Coronary artery (tissue), 2 donors: ENCODE measurements around the gene PIBF1.
"Not testable (repeated sequence)": the region's sequence is repeated elsewhere in the genome, so short reads cannot be mapped to it uniquely, and the experiment has no call there.

Source experiments
- DNase-seq: peaks from one replicate; pipeline ENCODE4 v3.0.0-alpha.2; 2017; ENCODE audit warnings: low spot score
- H3K27ac ChIP-seq, 2 donors: fragments of 200-600 bp; sonication (generic); one replicate each; pipeline ENCODE4 v1.5.1; 2016 to 2019
- H3K4me3 ChIP-seq: fragments of 200-600 bp; sonication (generic); 2 replicates; pipeline ENCODE4 v1.5.1; 2016; ENCODE audit warnings: mild to moderate bottlenecking, moderate library complexity
- CTCF ChIP-seq: fragments of 200-600 bp; sonication (generic); IDR thresholded peaks from one replicate; pipeline ENCODE4 v1.5.1; 2019; ENCODE audit warnings: antibody characterized with exemption

PIBF1 gene

GRCh38 chr13:72908416-72908815 lies 126.5 kb downstream of the PIBF1 start:
- no peak overlapping the region for H3K4me3 ChIP-seq
- no peak overlapping the region for H3K27ac ChIP-seq
- DNase-seq, result no peak
- no peak for TF ChIP-seq CTCF

- no peak for DNase-seq
- TF ChIP-seq CTCF, result no peak
- H3K4me3 ChIP-seq, result no peak overlapping the region
- H3K27ac ChIP-seq, result no peak overlapping the region
Measured at GRCh38 chr13:72911981-72912380, 130.0 kb downstream of the PIBF1 start.

GRCh38 chr13:72920097-72920496 lies 138.2 kb downstream of the PIBF1 start:
- no peak for DNase-seq
- peak overlapping the region; percentile 43 to 63 for H3K27ac ChIP-seq
- no peak overlapping the region for H3K4me3 ChIP-seq
- no peak for TF ChIP-seq CTCF

- H3K4me3 ChIP-seq, result no peak overlapping the region
- DNase-seq, result no peak
- H3K27ac ChIP-seq, result no peak overlapping the region
- no peak for TF ChIP-seq CTCF
Measured at GRCh38 chr13:72931311-72931710, 149.4 kb downstream of the PIBF1 start.

GRCh38 chr13:72932250-72932649 lies 150.3 kb downstream of the PIBF1 start:
- TF ChIP-seq CTCF, result no peak
- DNase-seq, result no peak
- Histone ChIP-seq H3K27ac (no peak overlapping the region), H3K4me3 (no peak overlapping the region)

- not testable (repeated sequence) for H3K4me3 ChIP-seq, DNase-seq, H3K27ac ChIP-seq
Measured at GRCh38 chr13:72946267-72946666, 164.3 kb downstream of the PIBF1 start.

- H3K27ac ChIP-seq, result no peak overlapping the region
- no peak for TF ChIP-seq CTCF
- no peak for DNase-seq
Measured at GRCh38 chr13:72952529-72953141, 170.7 kb downstream of the PIBF1 start.

More at GRCh38 chr13:72952529-72953141, 170.7 kb downstream of the PIBF1 start:
- H3K4me3 ChIP-seq, result no peak overlapping the region
